Spleen (tissue), 7 donors: ENCODE results near the gene SEMA4F.

ENCODE experiments used
- POLR2A ChIP-seq, 3 donors: fragments of 450-650 bp; IDR thresholded peaks; one replicate each; pipeline ENCODE4 v1.5.1; 2017; ENCODE audit warnings: antibody characterized with exemption in 3 of 3, mild to moderate bottlenecking in 1 of 3
- TF ChIP-seq, protein P1 (sequence below), 11 experiments: fragments of 200-600 bp in 7 of 11; fragments of 450-650 bp in 4 of 11; sonication (generic) in 4 of 11; IDR thresholded peaks in 8 of 11; conservative IDR thresholded peaks in 3 of 11; 1 replicate in 7 of 11; 2 replicates in 4 of 11; pipeline versions ENCODE4 v1.4.0 to v1.8.0; 2016 to 2021; ENCODE audit warnings: antibody characterized with exemption in 11 of 11, inconsistent platforms in 4 of 11, mild to moderate bottlenecking in 1 of 11
- donor health status: DM: no; HTN: no; CAD: no; lungs with moderate emphysema.
- donor health status: DM: no; HTN: no; CAD: no.
- donor health status: DM: no; HTN: no; CAD: no.

DNA sequence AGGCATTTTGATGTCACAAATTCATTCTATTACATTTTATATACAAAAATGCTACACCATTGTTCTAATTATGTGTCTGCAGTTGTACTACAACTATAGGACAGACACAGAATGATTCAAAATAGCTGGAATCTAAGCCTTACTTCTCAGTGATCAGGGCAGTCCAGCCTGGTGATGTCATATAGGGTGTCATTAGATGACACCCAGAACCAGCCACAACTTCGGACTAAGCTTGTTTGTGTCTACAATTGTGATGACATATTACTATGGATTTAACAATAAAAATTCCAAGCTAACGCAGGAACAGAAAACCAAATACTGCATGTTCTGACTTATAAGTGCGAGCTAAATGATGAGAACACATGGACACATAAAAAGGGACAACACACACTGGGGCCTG lies 36.9 kb upstream of the SEMA4F start:
- TF ChIP-seq, protein P1, sequence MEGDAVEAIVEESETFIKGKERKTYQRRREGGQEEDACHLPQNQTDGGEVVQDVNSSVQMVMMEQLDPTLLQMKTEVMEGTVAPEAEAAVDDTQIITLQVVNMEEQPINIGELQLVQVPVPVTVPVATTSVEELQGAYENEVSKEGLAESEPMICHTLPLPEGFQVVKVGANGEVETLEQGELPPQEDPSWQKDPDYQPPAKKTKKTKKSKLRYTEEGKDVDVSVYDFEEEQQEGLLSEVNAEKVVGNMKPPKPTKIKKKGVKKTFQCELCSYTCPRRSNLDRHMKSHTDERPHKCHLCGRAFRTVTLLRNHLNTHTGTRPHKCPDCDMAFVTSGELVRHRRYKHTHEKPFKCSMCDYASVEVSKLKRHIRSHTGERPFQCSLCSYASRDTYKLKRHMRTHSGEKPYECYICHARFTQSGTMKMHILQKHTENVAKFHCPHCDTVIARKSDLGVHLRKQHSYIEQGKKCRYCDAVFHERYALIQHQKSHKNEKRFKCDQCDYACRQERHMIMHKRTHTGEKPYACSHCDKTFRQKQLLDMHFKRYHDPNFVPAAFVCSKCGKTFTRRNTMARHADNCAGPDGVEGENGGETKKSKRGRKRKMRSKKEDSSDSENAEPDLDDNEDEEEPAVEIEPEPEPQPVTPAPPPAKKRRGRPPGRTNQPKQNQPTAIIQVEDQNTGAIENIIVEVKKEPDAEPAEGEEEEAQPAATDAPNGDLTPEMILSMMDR (IDR thresholded peaks at IDR 0.05 in 8 of 11, conservative IDR thresholded peaks at IDR 0.05 in 3 of 11) = no peak
- TF ChIP-seq POLR2A (IDR thresholded peaks at IDR 0.05) = no peak
